Measurements from ENCODE around the gene LRMDA.

LRMDA gene

DNA sequence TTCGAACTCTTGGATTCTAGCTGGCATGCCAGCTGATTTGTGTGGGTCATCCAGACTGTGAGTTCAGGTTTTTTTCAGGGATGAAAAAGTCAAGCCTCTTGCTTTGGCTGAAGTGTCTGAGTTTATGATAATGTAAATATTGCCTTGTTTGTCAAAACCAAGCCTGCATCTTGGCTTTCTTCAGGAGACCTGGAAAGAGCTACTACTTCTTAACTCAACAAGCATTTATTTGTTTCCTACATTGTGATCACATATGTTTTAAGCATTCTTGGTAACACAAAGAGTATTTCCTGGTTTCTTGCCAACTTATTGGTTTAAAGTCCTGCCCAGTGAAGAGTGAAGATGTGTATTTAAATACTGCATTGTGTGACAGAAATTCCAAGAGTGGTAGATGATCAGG is 407.1 kb downstream of the LRMDA start (continued):
- TF ChIP-seq, protein P1, sequence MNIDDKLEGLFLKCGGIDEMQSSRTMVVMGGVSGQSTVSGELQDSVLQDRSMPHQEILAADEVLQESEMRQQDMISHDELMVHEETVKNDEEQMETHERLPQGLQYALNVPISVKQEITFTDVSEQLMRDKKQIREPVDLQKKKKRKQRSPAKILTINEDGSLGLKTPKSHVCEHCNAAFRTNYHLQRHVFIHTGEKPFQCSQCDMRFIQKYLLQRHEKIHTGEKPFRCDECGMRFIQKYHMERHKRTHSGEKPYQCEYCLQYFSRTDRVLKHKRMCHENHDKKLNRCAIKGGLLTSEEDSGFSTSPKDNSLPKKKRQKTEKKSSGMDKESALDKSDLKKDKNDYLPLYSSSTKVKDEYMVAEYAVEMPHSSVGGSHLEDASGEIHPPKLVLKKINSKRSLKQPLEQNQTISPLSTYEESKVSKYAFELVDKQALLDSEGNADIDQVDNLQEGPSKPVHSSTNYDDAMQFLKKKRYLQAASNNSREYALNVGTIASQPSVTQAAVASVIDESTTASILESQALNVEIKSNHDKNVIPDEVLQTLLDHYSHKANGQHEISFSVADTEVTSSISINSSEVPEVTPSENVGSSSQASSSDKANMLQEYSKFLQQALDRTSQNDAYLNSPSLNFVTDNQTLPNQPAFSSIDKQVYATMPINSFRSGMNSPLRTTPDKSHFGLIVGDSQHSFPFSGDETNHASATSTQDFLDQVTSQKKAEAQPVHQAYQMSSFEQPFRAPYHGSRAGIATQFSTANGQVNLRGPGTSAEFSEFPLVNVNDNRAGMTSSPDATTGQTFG (tag by site-specific recombination; IDR thresholded peaks at IDR 0.05; ENCODE audit: borderline replicate concordance) = no peak
- no peak for TF ChIP-seq ZNF624 (tag by site-specific recombination; IDR thresholded peaks at IDR 0.05)

DNA sequence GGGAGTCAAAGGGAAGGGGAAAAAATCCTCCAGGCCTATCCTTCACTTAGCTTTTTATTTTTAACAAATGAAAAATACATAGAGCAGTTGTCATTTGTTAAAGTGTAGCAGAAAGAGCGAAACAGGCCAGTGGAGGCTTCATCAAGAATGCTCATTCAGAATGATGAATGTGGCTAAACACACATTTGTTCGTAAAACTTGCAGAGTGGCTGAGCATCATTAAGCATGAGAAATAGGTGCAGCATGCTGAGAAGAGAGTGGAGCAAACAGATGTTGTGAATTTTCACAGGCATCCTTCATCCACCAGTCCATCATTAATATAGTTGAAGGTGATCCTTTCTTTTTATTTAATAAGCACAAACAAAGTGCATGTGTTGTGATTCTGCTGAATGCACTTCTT is 407.6 kb downstream of the LRMDA start:
- ChIA-PET POLR2A (no interaction called here), CTCF (no interaction called here)
- TF ChIP-seq ZNF529 (tag by site-specific recombination; IDR thresholded peaks at IDR 0.05; ENCODE audit: insufficient replicate concordance) = no peak
- no peak for TF ChIP-seq GLI4 (tag by site-specific recombination; IDR thresholded peaks at IDR 0.05)
- TF ChIP-seq, protein P2, sequence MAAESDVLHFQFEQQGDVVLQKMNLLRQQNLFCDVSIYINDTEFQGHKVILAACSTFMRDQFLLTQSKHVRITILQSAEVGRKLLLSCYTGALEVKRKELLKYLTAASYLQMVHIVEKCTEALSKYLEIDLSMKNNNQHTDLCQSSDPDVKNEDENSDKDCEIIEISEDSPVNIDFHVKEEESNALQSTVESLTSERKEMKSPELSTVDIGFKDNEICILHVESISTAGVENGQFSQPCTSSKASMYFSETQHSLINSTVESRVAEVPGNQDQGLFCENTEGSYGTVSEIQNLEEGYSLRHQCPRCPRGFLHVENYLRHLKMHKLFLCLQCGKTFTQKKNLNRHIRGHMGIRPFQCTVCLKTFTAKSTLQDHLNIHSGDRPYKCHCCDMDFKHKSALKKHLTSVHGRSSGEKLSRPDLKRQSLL (tag by site-specific recombination; IDR thresholded peaks at IDR 0.05) = no peak
- no peak for TF ChIP-seq ZNF664 (tag by site-specific recombination; IDR thresholded peaks at IDR 0.05)
- TF ChIP-seq ZBTB48 (tag by site-specific recombination; IDR thresholded peaks at IDR 0.05) = no peak
- no peak for TF ChIP-seq ZNF433 (tag by site-specific recombination; IDR thresholded peaks at IDR 0.05; ENCODE audit: low read depth)
- TF ChIP-seq SP7 (tag by site-specific recombination; IDR thresholded peaks at IDR 0.05) = no peak
- no peak for TF ChIP-seq GLI2 (tag by site-specific recombination; IDR thresholded peaks at IDR 0.05; ENCODE audit: borderline replicate concordance, low read depth)
- TF ChIP-seq ZNF785 (tag by site-specific recombination; IDR thresholded peaks at IDR 0.05) = no peak
- no peak for TF ChIP-seq ZNF677 (tag by site-specific recombination; IDR thresholded peaks at IDR 0.05)
- TF ChIP-seq, protein P3, sequence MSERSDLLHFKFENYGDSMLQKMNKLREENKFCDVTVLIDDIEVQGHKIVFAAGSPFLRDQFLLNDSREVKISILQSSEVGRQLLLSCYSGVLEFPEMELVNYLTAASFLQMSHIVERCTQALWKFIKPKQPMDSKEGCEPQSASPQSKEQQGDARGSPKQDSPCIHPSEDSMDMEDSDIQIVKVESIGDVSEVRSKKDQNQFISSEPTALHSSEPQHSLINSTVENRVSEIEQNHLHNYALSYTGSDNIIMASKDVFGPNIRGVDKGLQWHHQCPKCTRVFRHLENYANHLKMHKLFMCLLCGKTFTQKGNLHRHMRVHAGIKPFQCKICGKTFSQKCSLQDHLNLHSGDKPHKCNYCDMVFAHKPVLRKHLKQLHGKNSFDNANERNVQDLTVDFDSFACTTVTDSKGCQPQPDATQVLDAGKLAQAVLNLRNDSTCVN (tag by site-specific recombination; optimal IDR thresholded peaks at IDR 0.05) = no peak
- TF ChIP-seq ZNF416 (tag by site-specific recombination; IDR thresholded peaks at IDR 0.05) = no peak
- no peak for TF ChIP-seq KLF10 (tag by site-specific recombination; IDR thresholded peaks at IDR 0.05)
- TF ChIP-seq, protein P4, sequence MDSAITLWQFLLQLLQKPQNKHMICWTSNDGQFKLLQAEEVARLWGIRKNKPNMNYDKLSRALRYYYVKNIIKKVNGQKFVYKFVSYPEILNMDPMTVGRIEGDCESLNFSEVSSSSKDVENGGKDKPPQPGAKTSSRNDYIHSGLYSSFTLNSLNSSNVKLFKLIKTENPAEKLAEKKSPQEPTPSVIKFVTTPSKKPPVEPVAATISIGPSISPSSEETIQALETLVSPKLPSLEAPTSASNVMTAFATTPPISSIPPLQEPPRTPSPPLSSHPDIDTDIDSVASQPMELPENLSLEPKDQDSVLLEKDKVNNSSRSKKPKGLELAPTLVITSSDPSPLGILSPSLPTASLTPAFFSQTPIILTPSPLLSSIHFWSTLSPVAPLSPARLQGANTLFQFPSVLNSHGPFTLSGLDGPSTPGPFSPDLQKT (IDR thresholded peaks at IDR 0.05; ENCODE audit: borderline replicate concordance, low read depth, low read length) = no peak
- TF ChIP-seq ZNF621 (tag by site-specific recombination; IDR thresholded peaks at IDR 0.05) = no peak
- TF ChIP-seq TRIM28 (IDR thresholded peaks at IDR 0.05; ENCODE audit: borderline replicate concordance, low read length) = no peak
- no peak for TF ChIP-seq ZNF561 (tag by site-specific recombination; IDR thresholded peaks at IDR 0.05; ENCODE audit: borderline replicate concordance)
- TF ChIP-seq KLF7 (tag by site-specific recombination; IDR thresholded peaks at IDR 0.05; ENCODE audit: borderline replicate concordance) = no peak
- no peak for TF ChIP-seq ZNF701 (tag by site-specific recombination; IDR thresholded peaks at IDR 0.05)
- Histone ChIP-seq H3K36me3 (ENCODE audit: control insufficient read depth in 2 of 2, insufficient read depth in 1 of 2, low read length in 2 of 2) (no peaks in the 10 kb centered on the region), H3K9me3 (ENCODE audit: control insufficient read depth, insufficient read depth, low read depth, low read length) (no peaks in the 10 kb centered on the region), H3K4me3 (ENCODE audit: low read depth, low read length) (no peak overlapping the region), H3K4me1 (ENCODE audit: control insufficient read depth, insufficient read depth, low read length) (no peaks in the 10 kb centered on the region), H3K27ac (ENCODE audit: extremely low read depth, low read depth, low read length) (no peak overlapping the region)
